ENCODE data around the gene STAU1.
"Not testable (repeated sequence)": the region's sequence is repeated elsewhere in the genome, so short reads cannot be mapped to it uniquely, and the experiment has no call there.

The STAU1 gene

GRCh38 chr20:49216991-49217578 is 29.0 kb upstream of the STAU1 start:
- no peaks in the 10 kb centered on the region for H3K9me3 Mint-ChIP-seq
- H3K27me3 Mint-ChIP-seq: no peaks in the 10 kb centered on the region
- H3K4me3 Mint-ChIP-seq: peak overlapping the region; percentile 62 to 64
- H3K4me1 Mint-ChIP-seq: peaks cover 24% of the 10 kb centered on the region
- H3K27ac Mint-ChIP-seq: peak overlapping the region in 1 of 2 donors; percentile 31
- ATAC-seq (peak; percentile 69), DNase-seq (peak; percentile 87 to 89)

- ATAC-seq: no peak
- peaks cover 3 to 5% of the 10 kb centered on the region in 2 donors for H3K9me3 Mint-ChIP-seq
- no peak for DNase-seq
- no peak overlapping the region for H3K27ac Mint-ChIP-seq
- peaks cover 15% of the 10 kb centered on the region for H3K4me1 Mint-ChIP-seq
- H3K4me3 Mint-ChIP-seq: no peak overlapping the region
- H3K27me3 Mint-ChIP-seq: no peaks in the 10 kb centered on the region
Observed at GRCh38 chr20:49215232-49215631, 27.1 kb upstream of the STAU1 start.

- ATAC-seq: no peak
Observed at GRCh38 chr20:49214571-49214970, 26.4 kb upstream of the STAU1 start.

GRCh38 chr20:49210757-49211110 is 22.6 kb upstream of the STAU1 start:
- Mint-ChIP-seq H3K4me3 (no peak overlapping the region), H3K27ac (no peak overlapping the region), H3K9me3 (peaks cover 7 to 8% of the 10 kb centered on the region in 2 donors), H3K4me1 (no peaks in the 10 kb centered on the region), H3K27me3 (no peaks in the 10 kb centered on the region)
- no peak for ATAC-seq
- DNase-seq: no peak

More at GRCh38 chr20:49214571-49214970, 26.4 kb upstream of the STAU1 start:
- no peak overlapping the region for H3K27ac Mint-ChIP-seq
- no peak for DNase-seq
- peaks cover 7 to 8% of the 10 kb centered on the region in 2 donors for H3K9me3 Mint-ChIP-seq
- peaks cover 11% of the 10 kb centered on the region for H3K4me1 Mint-ChIP-seq
- no peak overlapping the region for H3K4me3 Mint-ChIP-seq
- H3K27me3 Mint-ChIP-seq: no peaks in the 10 kb centered on the region

- H3K9me3 Mint-ChIP-seq: peaks cover 7 to 8% of the 10 kb centered on the region in 2 donors
- H3K27me3 Mint-ChIP-seq: no peaks in the 10 kb centered on the region
- no peak for DNase-seq
- no peak overlapping the region for H3K27ac Mint-ChIP-seq
- ATAC-seq: no peak
- no peak overlapping the region for H3K4me3 Mint-ChIP-seq
- no peaks in the 10 kb centered on the region for H3K4me1 Mint-ChIP-seq
Observed at GRCh38 chr20:49210101-49210756, 22.1 kb upstream of the STAU1 start.

GRCh38 chr20:49207076-49207475 is 18.9 kb upstream of the STAU1 start:
- no peak overlapping the region for H3K27ac Mint-ChIP-seq
- ATAC-seq (peak; percentile 66), DNase-seq (peak in 1 of 2 donors; percentile 21)
- H3K4me1 Mint-ChIP-seq: no peaks in the 10 kb centered on the region
- H3K9me3 Mint-ChIP-seq: peaks cover 7 to 8% of the 10 kb centered on the region in 2 donors
- H3K4me3 Mint-ChIP-seq: no peak overlapping the region
- no peaks in the 10 kb centered on the region for H3K27me3 Mint-ChIP-seq

- H3K4me1 Mint-ChIP-seq: no peaks in the 10 kb centered on the region
- DNase-seq: no peak
- no peak overlapping the region for H3K4me3 Mint-ChIP-seq
- no peak for ATAC-seq
- H3K27ac Mint-ChIP-seq: no peak overlapping the region
- no peaks in the 10 kb centered on the region for H3K27me3 Mint-ChIP-seq
- no peaks in the 10 kb centered on the region for H3K9me3 Mint-ChIP-seq
Observed at GRCh38 chr20:49203746-49204145, 15.6 kb upstream of the STAU1 start.

GRCh38 chr20:49203011-49203410 is 14.9 kb upstream of the STAU1 start:
- no peak for ATAC-seq
- H3K4me1 Mint-ChIP-seq: no peaks in the 10 kb centered on the region

GRCh38 chr20:49199729-49200293 is 11.7 kb upstream of the STAU1 start:
- no peak for DNase-seq
- Mint-ChIP-seq H3K27me3 (no peaks in the 10 kb centered on the region), H3K4me3 (no peak overlapping the region), H3K9me3 (no peaks in the 10 kb centered on the region), H3K27ac (no peak overlapping the region), H3K4me1 (no peaks in the 10 kb centered on the region)
- ATAC-seq: no peak

More at GRCh38 chr20:49203011-49203410, 14.9 kb upstream of the STAU1 start:
- no peak for DNase-seq
- Mint-ChIP-seq H3K27ac (no peak overlapping the region), H3K27me3 (no peaks in the 10 kb centered on the region), H3K4me3 (no peak overlapping the region), H3K9me3 (no peaks in the 10 kb centered on the region)

GRCh38 chr20:49192944-49193518 is 4.9 kb upstream of the STAU1 start:
- H3K4me1 Mint-ChIP-seq, ATAC-seq, H3K9me3 Mint-ChIP-seq, DNase-seq, H3K4me3 Mint-ChIP-seq, H3K27me3 Mint-ChIP-seq: not testable (repeated sequence)
- H3K27ac Mint-ChIP-seq: peak overlapping the region in 1 of 2 donors; percentile 71

- peak; percentile 35 to 38 for DNase-seq
- Mint-ChIP-seq H3K27ac (peak overlapping the region; percentile 77 to 95), H3K4me1 (peaks cover 39% of the 10 kb centered on the region), H3K27me3 (no peaks in the 10 kb centered on the region), H3K4me3 (peak overlapping the region; percentile 84 to 87), H3K9me3 (no peaks in the 10 kb centered on the region)
- ATAC-seq: peak; percentile 36
Observed at GRCh38 chr20:49187330-49187850, 744 bp downstream of the STAU1 start.

GRCh38 chr20:49186535-49187329 is 1.4 kb downstream of the STAU1 start:
- no peaks in the 10 kb centered on the region for H3K9me3 Mint-ChIP-seq
- ATAC-seq (peak; percentile 25), DNase-seq (peak; percentile 41 to 59)
- H3K27ac Mint-ChIP-seq: peak overlapping the region; percentile 94 to 95
- peaks cover 44% of the 10 kb centered on the region for H3K4me1 Mint-ChIP-seq
- H3K27me3 Mint-ChIP-seq: no peaks in the 10 kb centered on the region
- H3K4me3 Mint-ChIP-seq: peak overlapping the region; percentile 84 to 87

GRCh38 chr20:49185071-49185761 is 2.9 kb downstream of the STAU1 start:
- Mint-ChIP-seq H3K9me3 (no peaks in the 10 kb centered on the region), H3K27me3 (no peaks in the 10 kb centered on the region), H3K27ac (peak overlapping the region in 1 of 2 donors; percentile 27), H3K4me3 (peak overlapping the region; percentile 49 to 87), H3K4me1 (peaks cover 57% of the 10 kb centered on the region)
- DNase-seq: no peak
- ATAC-seq: no peak

- no peak for DNase-seq
- Mint-ChIP-seq H3K27me3 (no peaks in the 10 kb centered on the region), H3K9me3 (no peaks in the 10 kb centered on the region), H3K4me1 (peaks cover 62% of the 10 kb centered on the region), H3K27ac (peak overlapping the region in 1 of 2 donors; percentile 4), H3K4me3 (peak overlapping the region; percentile 49 to 87)
- ATAC-seq: no peak
Observed at GRCh38 chr20:49184691-49185070, 3.5 kb downstream of the STAU1 start.

GRCh38 chr20:49184084-49184501 is 4.0 kb downstream of the STAU1 start:
- Mint-ChIP-seq H3K4me3 (peak overlapping the region; percentile 56 to 87), H3K4me1 (peaks cover 67% of the 10 kb centered on the region)
- H3K27me3 Mint-ChIP-seq, DNase-seq, ATAC-seq, H3K27ac Mint-ChIP-seq, H3K9me3 Mint-ChIP-seq: not testable (repeated sequence)

Data from stimulated activated naive CD8-positive, alpha-beta T cell treated with anti-CD3 and anti-CD28 coated beads, Interleukin-15, amount 100 ng/mL, for 72 hours (primary cell).